Colonic mucosa (tissue), 4 donors: ENCODE measurements around the gene CCSER1. TPM values are rescaled to one million over a fixed set of nuclear protein-coding genes. Genes with fewer than 3 reads are reported as not detected.

Source experiments
- DNase-seq: peaks from one replicate; pipeline ENCODE4 v3.0.0-alpha.2; 2020
- H3K27ac ChIP-seq: fragments of 200-600 bp; one replicate; pipeline ENCODE4 v1.8.0; 2021
- H3K27me3 ChIP-seq: fragments of 200-600 bp; one replicate; pipeline ENCODE4 v1.8.0; 2021
- H3K36me3 ChIP-seq: fragments of 200-600 bp; one replicate; pipeline ENCODE4 v1.8.0; 2021
- H3K4me1 ChIP-seq: fragments of 200-600 bp; one replicate; pipeline ENCODE4 v1.8.0; 2021; ENCODE audit warnings: mild to moderate bottlenecking
- H3K4me3 ChIP-seq: fragments of 200-600 bp; one replicate; pipeline ENCODE4 v1.8.0; 2021
- H3K9ac ChIP-seq, 2 donors: one replicate each; pipeline ENCODE4 v1.7.0; 2013; ENCODE audit warnings: control low read depth in 2 of 2, low read depth in 2 of 2, low read length in 2 of 2
- H3K9me3 ChIP-seq: fragments of 200-600 bp; one replicate; pipeline ENCODE4 v1.8.0; 2021
- CTCF ChIP-seq: fragments of 200-600 bp; IDR thresholded peaks from one replicate; pipeline ENCODE4 v1.8.0; 2022; ENCODE audit warnings: antibody characterized with exemption, mild to moderate bottlenecking
- intact Hi-C: fragments of 100-400 bp; cut with DNase I; formaldehyde crosslinking; loops from one replicate; pipeline ENCODE4 v1.14.1; 2022
- total RNA-seq, 2 donors: library from RNA; stranded (reverse); fragmentation: NEBNext Ultra II Directional in 1 of 2; extraction: Animal tissue kit (Norgen Biotek cat#: 25700) in 1 of 2; gene quantifications; one replicate each; pipeline ENCODE4 v1.2.1, GENCODE V29; 2021
- donor health status: healthy.
- donor health status: DM: no; HTN: no; CAD: no.
- donor health status: DM: no; HTN: no; CAD: no.

CCSER1 gene
- total RNA-seq, 2 donors from 2014 or later = 11.2 to 13.4 TPM

DNA sequence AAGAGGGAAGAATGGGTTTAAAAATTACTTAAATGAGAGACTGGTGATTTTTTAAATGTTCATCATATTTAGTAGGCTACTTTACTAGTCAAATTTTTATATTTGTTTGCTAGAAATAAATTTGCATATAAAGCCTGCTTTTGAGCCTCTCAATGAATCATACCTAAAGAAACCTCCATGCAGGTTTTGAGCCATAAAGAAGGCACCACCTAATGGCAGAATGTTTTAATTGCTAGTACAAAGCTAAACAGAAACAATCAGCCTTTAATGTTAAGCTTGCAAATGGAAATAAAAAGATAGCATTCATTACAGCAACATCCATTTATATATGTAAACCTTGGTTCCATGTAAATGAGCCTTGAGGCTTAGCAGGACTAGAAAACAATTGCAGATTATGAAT lies 989.7 kb downstream of the CCSER1 start:
- no peaks in the 10 kb centered on the region for H3K9me3 ChIP-seq
- no peak for TF ChIP-seq CTCF
- no peaks in the 10 kb centered on the region for H3K4me1 ChIP-seq
- H3K27me3 ChIP-seq = no peaks in the 10 kb centered on the region
- no peaks in the 10 kb centered on the region for H3K36me3 ChIP-seq
- H3K4me3 ChIP-seq = no peak overlapping the region
- no peak for DNase-seq
- H3K9ac ChIP-seq = no peak overlapping the region
- no peak overlapping the region for H3K27ac ChIP-seq
- intact Hi-C loops = loop anchor here (5.0 to 10.0 kb wide), 2 partner anchors 702 to 1270 kb away; no protein-coding TSS in a partner anchor

DNA sequence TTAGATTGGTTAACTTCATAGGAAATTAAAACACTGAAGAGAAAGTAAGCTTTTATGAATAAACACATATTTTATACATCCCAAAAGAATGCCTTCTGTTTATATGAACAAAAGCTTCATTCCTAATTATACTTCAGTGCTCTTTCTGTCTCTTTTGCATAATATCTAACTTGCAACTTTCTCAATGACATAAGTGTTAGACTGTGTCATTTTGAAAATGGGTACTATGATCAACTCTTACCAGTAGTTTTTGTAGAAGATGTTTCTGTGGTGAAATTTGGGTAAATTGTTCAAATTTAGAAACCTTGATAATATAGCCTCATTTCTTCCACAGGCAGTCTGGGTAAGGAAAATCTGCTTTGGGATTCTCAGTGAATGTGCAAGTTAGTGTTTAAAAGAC lies 991.4 kb downstream of the CCSER1 start:
- intact Hi-C loops = loop anchor here (5.0 to 10.0 kb wide), 2 partner anchors 704 to 1269 kb away; no protein-coding TSS in a partner anchor
- no peaks in the 10 kb centered on the region for H3K4me1 ChIP-seq
- H3K27me3 ChIP-seq = no peaks in the 10 kb centered on the region
- no peaks in the 10 kb centered on the region for H3K36me3 ChIP-seq
- H3K4me3 ChIP-seq = no peak overlapping the region
- no peak overlapping the region for H3K27ac ChIP-seq
- no peak overlapping the region for H3K9ac ChIP-seq
- H3K9me3 ChIP-seq = no peaks in the 10 kb centered on the region
- no peak for TF ChIP-seq CTCF
- DNase-seq = no peak

GRCh38 chr4:91123742-91124141 lies 996.5 kb downstream of the CCSER1 start:
- Histone ChIP-seq H3K27me3 (no peaks in the 10 kb centered on the region), H3K27ac (no peak overlapping the region), H3K4me1 (no peaks in the 10 kb centered on the region), H3K9me3 (no peaks in the 10 kb centered on the region), H3K36me3 (no peaks in the 10 kb centered on the region), H3K9ac (no peak overlapping the region), H3K4me3 (no peak overlapping the region)
- DNase-seq = no peak
- no peak for TF ChIP-seq CTCF
- intact Hi-C loops = no loop called here

- TF ChIP-seq CTCF = no peak
- DNase-seq = no peak
- Histone ChIP-seq H3K9me3 (no peaks in the 10 kb centered on the region), H3K4me1 (no peaks in the 10 kb centered on the region), H3K36me3 (no peaks in the 10 kb centered on the region), H3K27ac (no peak overlapping the region), H3K4me3 (no peak overlapping the region), H3K9ac (no peak overlapping the region), H3K27me3 (no peaks in the 10 kb centered on the region)
- intact Hi-C loops = no loop called here
Measured at GRCh38 chr4:91127192-91127591, 1000.0 kb downstream of the CCSER1 start.

DNA sequence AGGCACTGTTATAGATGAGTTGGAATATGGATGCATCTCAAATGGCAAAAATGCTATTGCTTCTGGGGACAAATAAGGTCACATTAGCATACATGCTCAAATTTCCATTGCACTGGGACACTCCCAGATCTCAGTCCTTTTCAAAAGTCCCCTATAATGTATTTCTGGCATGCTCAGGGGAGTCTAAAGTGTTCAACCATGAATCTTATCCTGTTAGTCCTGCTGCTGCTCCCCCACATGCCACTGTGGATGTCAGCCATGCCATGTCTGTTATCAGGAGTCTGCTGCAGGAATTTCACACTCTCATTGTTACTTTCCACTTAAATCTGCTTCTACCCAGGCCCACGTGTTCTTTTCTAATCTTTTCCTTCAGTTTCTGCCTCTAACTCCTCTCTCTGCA lies 1000.6 kb downstream of the CCSER1 start:
- H3K36me3 ChIP-seq = no peaks in the 10 kb centered on the region
- H3K27ac ChIP-seq = no peak overlapping the region
- intact Hi-C loops = no loop called here
- H3K4me1 ChIP-seq = no peaks in the 10 kb centered on the region
- TF ChIP-seq CTCF = no peak
- H3K4me3 ChIP-seq = no peak overlapping the region
- H3K9ac ChIP-seq = no peak overlapping the region
- no peaks in the 10 kb centered on the region for H3K9me3 ChIP-seq
- DNase-seq = no peak
- H3K27me3 ChIP-seq = no peaks in the 10 kb centered on the region

DNA sequence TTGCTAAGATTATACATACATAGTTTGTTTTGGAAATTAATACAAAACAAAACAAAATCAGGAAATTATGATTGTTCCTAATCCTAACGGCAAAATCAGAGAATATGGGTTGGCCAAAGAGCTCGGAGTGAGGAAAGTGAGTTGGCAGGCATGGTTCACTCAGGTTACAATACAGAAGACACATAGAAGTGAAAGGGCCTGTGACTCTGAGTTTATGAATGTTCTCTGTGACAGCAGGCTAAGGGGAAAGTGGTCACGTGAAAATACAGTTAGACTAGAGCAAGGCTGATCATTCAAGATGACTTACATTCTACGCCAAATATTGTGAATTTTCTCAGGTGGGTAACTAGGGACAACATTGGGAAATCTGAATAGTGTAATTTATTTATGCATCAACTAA lies 1001.3 kb downstream of the CCSER1 start:
- no peak overlapping the region for H3K4me3 ChIP-seq
- no peak for DNase-seq

More for the DNA sequence above, 1001.3 kb downstream of the CCSER1 start:
- Histone ChIP-seq H3K9me3 (no peaks in the 10 kb centered on the region), H3K27me3 (no peaks in the 10 kb centered on the region), H3K4me1 (no peaks in the 10 kb centered on the region), H3K27ac (no peak overlapping the region), H3K9ac (no peak overlapping the region), H3K36me3 (no peaks in the 10 kb centered on the region)
- no peak for TF ChIP-seq CTCF
- intact Hi-C loops = no loop called here
